DOHH2 (cell line): ENCODE measurements around the gene MUSTN1.

Source experiments
- H3F3A ChIP-seq: fragments of 200-600 bp; sonication (generic), shearing (Covaris generic); 2 replicates; pipeline ENCODE4 v1.6.0; 2016; ENCODE audit warnings: antibody characterized with exemption, mild to moderate bottlenecking; ENCODE audit not compliant: control insufficient read depth, insufficient read depth
- H3K27ac ChIP-seq: fragments of 200-600 bp; sonication (generic); 2 replicates; pipeline ENCODE4 v1.5.1; 2014; ENCODE audit warnings: low read depth, mild to moderate bottlenecking, low read length, moderate library complexity
- H3K27me3 ChIP-seq: fragments of 200-600 bp; sonication (generic); 2 replicates; pipeline ENCODE4 v1.6.1; 2014; ENCODE audit warnings: mild to moderate bottlenecking, low read length, mixed read lengths; ENCODE audit not compliant: control insufficient read depth
- H3K36me3 ChIP-seq: fragments of 200-600 bp; sonication (generic); 2 replicates; pipeline ENCODE4 v1.6.1; 2014; ENCODE audit warnings: mild to moderate bottlenecking, low read length, moderate library complexity, mixed read lengths; ENCODE audit not compliant: control insufficient read depth
- H3K4me1 ChIP-seq: fragments of 200-600 bp; sonication (generic); 2 replicates; pipeline ENCODE4 v1.6.1; 2014; ENCODE audit warnings: mild to moderate bottlenecking, low read length, mixed read lengths; ENCODE audit not compliant: control insufficient read depth
- H3K4me2 ChIP-seq: fragments of 200-600 bp; sonication (generic); 2 replicates; pipeline ENCODE4 v1.6.0; 2014; ENCODE audit warnings: mild to moderate bottlenecking, low read length, moderate library complexity
- H3K4me3 ChIP-seq: fragments of 200-600 bp; sonication (generic); 2 replicates; pipeline ENCODE4 v1.5.1; 2014; ENCODE audit warnings: mild to moderate bottlenecking, low read length, mixed read lengths
- H3K79me2 ChIP-seq: fragments of 200-600 bp; sonication (generic); 2 replicates; pipeline ENCODE4 v1.6.1; 2014; ENCODE audit warnings: mild to moderate bottlenecking, low read length, mixed read lengths; ENCODE audit not compliant: control insufficient read depth
- H3K9me2 ChIP-seq: fragments of 200-600 bp; sonication (generic); replicated peaks from 2 replicates; pipeline ENCODE4 v1.6.1; 2014; ENCODE audit warnings: mild to moderate bottlenecking, low read length, mixed read lengths; ENCODE audit not compliant: control insufficient read depth
- H3K9me3 ChIP-seq: fragments of 200-600 bp; sonication (generic); 2 replicates; pipeline ENCODE4 v1.6.1; 2014; ENCODE audit warnings: antibody characterized with exemption, low read length, mixed read lengths; ENCODE audit not compliant: control insufficient read depth, insufficient read depth
- H4K20me1 ChIP-seq: fragments of 200-600 bp; sonication (generic); 2 replicates; pipeline ENCODE4 v1.6.0; 2014; ENCODE audit warnings: low read depth, mild to moderate bottlenecking, antibody characterized with exemption, low read length, moderate library complexity; ENCODE audit not compliant: control insufficient read depth, insufficient read depth
- EZH2phosphoT487 ChIP-seq: fragments of 200-600 bp; sonication (generic); IDR thresholded peaks from 2 replicates; pipeline ENCODE4 v1.6.1; 2017; ENCODE audit warnings: borderline replicate concordance, mild to moderate bottlenecking, antibody characterized with exemption, low read length, moderate library complexity, mixed read lengths
- TF ChIP-seq, protein P1 (sequence below): fragments of 200-600 bp; sonication (generic); IDR thresholded peaks from one replicate; pipeline ENCODE4 v1.5.1; 2014; ENCODE audit warnings: antibody characterized with exemption, mild to moderate bottlenecking, low read depth, low read length; ENCODE audit not compliant: poor library complexity, severe bottlenecking

Gene MUSTN1

GRCh38 chr3:52873433-52874159 lies 38.8 kb upstream of the MUSTN1 start:
- Histone ChIP-seq H4K20me1 (no peaks in the 10 kb centered on the region; the same call in 1 of the 2 replicates), H3K4me3 (no peak overlapping the region), H3K9me3 (no peaks in the 10 kb centered on the region), H3K36me3 (no peaks in the 10 kb centered on the region), H3K9me2 (no peaks in the 10 kb centered on the region), H3K79me2 (peaks cover 6% of the 10 kb centered on the region), H3K27me3 (no peaks in the 10 kb centered on the region), H3F3A (no peaks in the 10 kb centered on the region), H3K4me1 (no peaks in the 10 kb centered on the region), H3K4me2 (no peak overlapping the region), H3K27ac (no peak overlapping the region)
- TF ChIP-seq, protein P1, sequence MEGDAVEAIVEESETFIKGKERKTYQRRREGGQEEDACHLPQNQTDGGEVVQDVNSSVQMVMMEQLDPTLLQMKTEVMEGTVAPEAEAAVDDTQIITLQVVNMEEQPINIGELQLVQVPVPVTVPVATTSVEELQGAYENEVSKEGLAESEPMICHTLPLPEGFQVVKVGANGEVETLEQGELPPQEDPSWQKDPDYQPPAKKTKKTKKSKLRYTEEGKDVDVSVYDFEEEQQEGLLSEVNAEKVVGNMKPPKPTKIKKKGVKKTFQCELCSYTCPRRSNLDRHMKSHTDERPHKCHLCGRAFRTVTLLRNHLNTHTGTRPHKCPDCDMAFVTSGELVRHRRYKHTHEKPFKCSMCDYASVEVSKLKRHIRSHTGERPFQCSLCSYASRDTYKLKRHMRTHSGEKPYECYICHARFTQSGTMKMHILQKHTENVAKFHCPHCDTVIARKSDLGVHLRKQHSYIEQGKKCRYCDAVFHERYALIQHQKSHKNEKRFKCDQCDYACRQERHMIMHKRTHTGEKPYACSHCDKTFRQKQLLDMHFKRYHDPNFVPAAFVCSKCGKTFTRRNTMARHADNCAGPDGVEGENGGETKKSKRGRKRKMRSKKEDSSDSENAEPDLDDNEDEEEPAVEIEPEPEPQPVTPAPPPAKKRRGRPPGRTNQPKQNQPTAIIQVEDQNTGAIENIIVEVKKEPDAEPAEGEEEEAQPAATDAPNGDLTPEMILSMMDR: no peak
- TF ChIP-seq EZH2phosphoT487: no peak

DNA sequence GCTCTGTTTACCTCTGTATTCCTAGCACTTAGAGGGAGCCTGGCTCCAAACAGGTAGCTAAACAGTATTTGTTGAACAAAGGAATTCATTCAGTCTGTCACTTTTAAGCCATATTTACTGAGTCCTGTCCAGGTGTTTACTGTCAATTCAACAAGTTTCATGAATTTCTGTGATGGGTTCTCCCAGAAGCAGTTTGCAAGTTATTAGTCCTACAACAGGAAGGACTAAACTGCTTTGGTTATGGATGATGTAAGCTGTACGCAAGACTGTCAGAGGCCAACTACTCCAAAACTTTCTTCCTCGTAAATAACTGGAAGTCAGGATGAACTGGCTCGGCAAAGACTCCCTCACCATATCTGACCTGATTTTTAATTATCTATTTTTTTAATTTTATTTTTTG lies 37.4 kb upstream of the MUSTN1 start:
- no peaks in the 10 kb centered on the region for H3F3A ChIP-seq
- no peaks in the 10 kb centered on the region for H3K27me3 ChIP-seq
- H3K36me3 ChIP-seq: no peaks in the 10 kb centered on the region
- H3K9me3 ChIP-seq: no peaks in the 10 kb centered on the region
- H3K79me2 ChIP-seq: peaks cover 9% of the 10 kb centered on the region
- no peaks in the 10 kb centered on the region for H3K4me1 ChIP-seq
- no peak overlapping the region for H3K27ac ChIP-seq
- H3K4me2 ChIP-seq: no peak overlapping the region
- TF ChIP-seq, protein P1: no peak
- TF ChIP-seq EZH2phosphoT487: no peak
- no peaks in the 10 kb centered on the region for H3K9me2 ChIP-seq
- H4K20me1 ChIP-seq: no peaks in the 10 kb centered on the region; the same call in 1 of the 2 replicates
- no peak overlapping the region for H3K4me3 ChIP-seq

DNA sequence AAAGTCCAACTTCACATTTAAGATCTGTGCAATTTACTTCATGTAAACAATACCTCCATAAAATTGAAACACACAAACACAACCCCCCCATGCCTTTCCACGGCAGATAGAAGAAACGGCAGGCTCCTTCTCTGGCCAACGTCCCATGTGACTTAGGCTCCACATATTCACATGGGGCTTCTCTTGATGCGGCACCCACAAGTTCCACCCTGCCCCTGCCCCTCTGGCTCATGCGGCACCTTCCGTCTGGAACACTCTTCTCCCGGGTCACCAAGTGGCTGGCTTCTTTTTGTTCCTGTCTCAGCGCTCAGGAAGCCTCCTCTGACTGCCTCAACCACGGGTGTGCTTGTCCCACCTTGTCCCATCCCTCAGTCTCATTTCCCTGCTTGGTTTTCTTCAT lies 36.9 kb upstream of the MUSTN1 start:
- Histone ChIP-seq H3K27me3 (no peaks in the 10 kb centered on the region), H3F3A (no peaks in the 10 kb centered on the region), H4K20me1 (no peaks in the 10 kb centered on the region; the same call in 1 of the 2 replicates), H3K36me3 (no peaks in the 10 kb centered on the region), H3K4me2 (no peak overlapping the region), H3K27ac (no peak overlapping the region), H3K9me3 (no peaks in the 10 kb centered on the region), H3K9me2 (no peaks in the 10 kb centered on the region), H3K4me3 (no peak overlapping the region), H3K79me2 (peaks cover 9% of the 10 kb centered on the region; the same call in 1 of the 2 replicates), H3K4me1 (no peaks in the 10 kb centered on the region)
- TF ChIP-seq EZH2phosphoT487: no peak
- TF ChIP-seq, protein P1: no peak
